ENCODE measurements around the gene ZFP64. TPM values are rescaled to one million over a fixed set of nuclear protein-coding genes. Genes with fewer than 3 reads are reported as not detected.
"Not testable (repeated sequence)": the region's sequence is repeated elsewhere in the genome, so short reads cannot be mapped to it uniquely, and the experiment has no call there.

Gene ZFP64
- total RNA-seq, result 17.0 TPM

DNA sequence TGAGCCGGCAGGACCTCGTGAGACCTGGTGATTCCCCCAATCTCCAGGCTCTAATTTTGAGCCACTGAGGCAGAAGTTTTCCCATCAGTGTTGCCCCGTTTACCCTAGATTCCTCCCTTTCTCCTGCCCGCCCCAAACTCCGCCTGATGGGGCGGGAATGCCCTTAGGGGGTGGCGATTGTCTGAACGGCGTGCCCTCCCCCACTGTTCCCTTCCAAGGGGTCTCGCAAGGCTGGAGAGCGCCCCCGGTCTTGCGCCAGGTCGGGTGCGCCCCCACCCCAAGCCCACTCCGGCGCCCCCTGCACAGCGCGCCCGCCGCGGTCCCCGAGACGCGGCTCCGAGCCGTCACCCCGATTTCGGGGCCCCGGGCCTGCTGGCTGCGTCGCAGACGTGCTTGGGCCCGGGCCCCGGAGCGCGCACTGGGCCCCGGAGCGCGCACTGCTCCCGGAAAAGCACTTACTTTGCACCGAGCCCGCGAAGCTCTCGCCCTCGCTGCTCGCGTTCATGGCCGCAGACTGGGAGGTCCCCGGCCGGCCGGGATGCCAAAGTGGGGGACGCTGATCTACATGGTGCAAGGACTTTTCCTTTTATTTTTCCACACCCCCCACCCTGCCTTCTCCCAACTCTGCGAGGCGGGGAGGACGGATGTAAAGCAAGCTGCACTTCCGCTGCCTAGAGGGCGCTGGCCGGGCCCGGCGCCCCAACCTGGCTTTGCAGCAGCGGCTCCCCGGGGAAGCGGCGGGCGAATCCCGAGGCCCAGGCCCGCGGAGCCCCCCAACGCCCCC is at the start of gene ZFP64:
Gene ZFP64 (minus strand): TSS at position 648 of the 784 bp plus-strand sequence. CDS start 143 bp downstream, at position 505.
- intact Hi-C loops (cut with DNase I), result no loop called here
- ATAC-seq (peak; percentile 94), DNase-seq (ENCODE audit: low spot score) (peak; percentile 85)

- DNase-seq (ENCODE audit: low spot score) (no peak), ATAC-seq (no peak)
- intact Hi-C loops (cut with DNase I), result no loop called here
Measured at GRCh38 chr20:52240802-52241201, 49.2 kb upstream of the ZFP64 start.

DNA sequence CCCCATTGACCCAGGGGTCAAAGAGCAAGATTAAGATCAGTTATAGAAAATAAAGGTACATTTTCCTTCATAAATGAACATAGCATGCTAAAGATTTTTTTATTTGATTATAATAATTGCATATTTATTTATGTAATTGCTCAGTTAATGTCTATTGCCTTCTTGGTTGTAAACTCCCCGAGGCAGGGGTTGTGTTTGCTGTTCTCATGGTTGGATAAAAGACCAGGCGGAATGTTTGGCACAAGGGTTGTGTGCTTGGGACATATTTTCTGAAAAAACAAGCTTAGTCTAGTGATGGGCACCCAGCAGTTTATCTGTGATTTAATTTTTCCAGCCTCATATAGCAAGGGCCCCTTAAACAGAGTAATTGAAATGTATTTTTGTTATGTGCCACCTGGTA is 47.5 kb upstream of the ZFP64 start:
- no peak for ATAC-seq
- no peak for DNase-seq (ENCODE audit: low spot score)
- intact Hi-C loops (cut with DNase I), result no loop called here

GRCh38 chr20:52236292-52236691 is 44.7 kb upstream of the ZFP64 start:
- DNase-seq (ENCODE audit: low spot score) (no peak), ATAC-seq (no peak)
- intact Hi-C loops (cut with DNase I), result no loop called here

DNA sequence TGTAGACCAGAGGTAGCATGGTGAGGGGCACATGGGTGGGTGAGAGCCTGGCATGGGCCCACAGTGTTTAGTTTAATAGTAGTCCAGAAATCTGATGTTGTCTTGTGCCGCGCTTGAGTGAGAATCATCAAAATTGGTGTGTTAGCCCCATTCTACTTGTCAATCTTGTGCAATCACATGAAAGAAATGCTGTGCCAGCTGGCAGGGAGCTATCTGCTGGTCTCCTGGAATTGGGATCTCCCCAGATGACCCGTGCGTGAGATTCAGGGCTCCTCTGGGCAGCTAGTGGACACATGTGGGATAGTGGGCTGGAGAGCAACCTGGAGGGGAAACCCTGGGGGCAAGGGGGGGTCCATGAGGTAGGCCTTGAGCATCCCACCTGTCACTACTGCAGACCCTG is 43.5 kb upstream of the ZFP64 start:
- intact Hi-C loops (cut with DNase I), result no loop called here
- no peak for ATAC-seq
- DNase-seq (ENCODE audit: low spot score), result no peak

- intact Hi-C loops (cut with DNase I), result no loop called here
- ATAC-seq (no peak), DNase-seq (ENCODE audit: low spot score) (no peak)
Measured at GRCh38 chr20:52234302-52235045, 42.9 kb upstream of the ZFP64 start.

GRCh38 chr20:52231230-52231746 is 39.7 kb upstream of the ZFP64 start:
- ATAC-seq (no peak), DNase-seq (ENCODE audit: low spot score) (no peak)
- intact Hi-C loops (cut with DNase I), result no loop called here

- intact Hi-C loops (cut with DNase I), result no loop called here
- no peak for DNase-seq (ENCODE audit: low spot score)
- no peak for ATAC-seq
Measured at GRCh38 chr20:52230409-52230808, 38.8 kb upstream of the ZFP64 start.

GRCh38 chr20:52229346-52229745 is 37.8 kb upstream of the ZFP64 start:
- DNase-seq (ENCODE audit: low spot score); intact Hi-C loops (cut with DNase I); ATAC-seq: not testable (repeated sequence)

DNA sequence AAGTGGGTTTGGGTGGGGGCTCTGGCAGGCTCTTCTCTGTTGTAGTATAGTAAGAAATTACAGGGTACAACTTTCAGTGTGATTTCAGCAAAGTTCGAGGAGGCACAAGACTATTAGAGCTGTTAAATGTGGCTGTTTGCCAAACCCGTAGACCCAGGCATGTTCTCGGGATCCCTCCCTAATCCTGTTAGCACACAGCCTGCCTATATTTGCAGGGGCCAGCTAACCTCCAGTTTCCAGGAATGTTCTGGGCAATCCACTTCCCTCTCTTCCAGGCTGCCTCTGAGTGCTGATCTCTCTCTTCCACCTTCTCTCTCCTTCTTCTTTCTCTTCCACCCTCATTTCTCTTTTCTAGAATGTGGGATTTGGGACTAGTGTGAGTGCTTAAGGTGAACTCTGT is 34.8 kb upstream of the ZFP64 start:
- intact Hi-C loops (cut with DNase I), result no loop called here
- DNase-seq (ENCODE audit: low spot score) (no peak), ATAC-seq (no peak)

DNA sequence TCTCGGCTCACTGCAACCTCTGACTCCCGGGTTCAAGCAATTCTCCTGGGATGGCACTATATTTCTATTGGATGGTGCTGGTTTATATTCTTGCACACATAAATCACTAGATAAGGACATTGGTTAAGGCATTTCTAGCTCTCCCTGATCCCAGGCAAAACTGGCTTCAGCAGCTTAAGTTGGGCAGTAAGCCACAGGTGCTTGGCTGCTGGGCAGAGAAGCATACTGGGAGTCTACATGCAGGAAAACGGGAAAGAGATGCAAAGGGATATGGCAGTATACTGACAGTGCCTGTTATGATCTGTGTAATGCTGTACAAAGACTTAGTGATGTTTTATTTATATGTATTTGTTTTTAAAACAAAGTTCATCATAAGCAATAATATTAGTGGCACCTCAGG is 33.3 kb upstream of the ZFP64 start:
- intact Hi-C loops (cut with DNase I), result no loop called here
- no peak for ATAC-seq
- DNase-seq (ENCODE audit: low spot score), result no peak

DNA sequence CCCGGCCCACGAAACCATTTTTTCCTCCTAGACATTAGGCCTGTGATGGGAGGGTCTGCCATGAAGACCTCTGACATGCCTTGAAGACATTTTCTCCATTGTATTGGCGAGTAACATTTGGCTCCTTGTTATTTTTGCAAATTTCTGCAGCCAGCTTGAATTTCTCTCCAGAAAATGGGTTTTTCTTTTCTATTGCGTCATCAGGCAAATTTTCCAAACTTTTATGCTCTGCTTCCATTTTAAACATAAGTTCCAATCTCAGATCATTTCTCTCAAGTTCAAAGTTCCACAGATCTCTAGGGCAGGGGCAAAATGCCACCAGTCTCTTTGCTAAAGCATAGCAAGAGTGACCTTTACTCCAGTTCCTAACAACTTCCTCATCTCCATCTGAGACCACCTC is 29.8 kb upstream of the ZFP64 start:
- intact Hi-C loops (cut with DNase I); DNase-seq (ENCODE audit: low spot score); ATAC-seq: not testable (repeated sequence)

GRCh38 chr20:52220891-52221290 is 29.3 kb upstream of the ZFP64 start:
- intact Hi-C loops (cut with DNase I); DNase-seq (ENCODE audit: low spot score); ATAC-seq: not testable (repeated sequence)

DNA sequence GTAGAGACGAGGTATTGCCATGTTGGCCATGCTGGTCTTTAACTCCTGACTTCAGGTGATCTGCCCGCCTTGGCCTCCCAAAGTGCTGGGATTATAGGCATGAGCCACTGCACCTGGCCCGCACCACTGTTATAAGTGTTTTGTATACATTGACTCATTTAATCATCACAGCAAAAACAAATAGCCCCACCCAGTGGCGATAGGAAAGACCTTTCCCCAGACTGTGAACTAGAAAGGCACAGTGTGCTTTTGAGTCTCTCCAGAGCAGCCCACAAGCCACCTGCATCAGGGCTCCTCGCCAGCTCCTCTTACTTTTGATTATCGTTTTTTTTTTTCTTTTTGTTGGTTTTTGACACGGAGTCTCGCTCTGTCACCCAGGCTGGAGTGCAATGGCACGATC is 27.9 kb upstream of the ZFP64 start:
- intact Hi-C loops (cut with DNase I), result no loop called here
- no peak for DNase-seq (ENCODE audit: low spot score)
- no peak for ATAC-seq

GRCh38 chr20:52217689-52218395 is 26.3 kb upstream of the ZFP64 start:
- intact Hi-C loops (cut with DNase I), result no loop called here
- ATAC-seq, result no peak
- DNase-seq (ENCODE audit: low spot score), result no peak

DNA sequence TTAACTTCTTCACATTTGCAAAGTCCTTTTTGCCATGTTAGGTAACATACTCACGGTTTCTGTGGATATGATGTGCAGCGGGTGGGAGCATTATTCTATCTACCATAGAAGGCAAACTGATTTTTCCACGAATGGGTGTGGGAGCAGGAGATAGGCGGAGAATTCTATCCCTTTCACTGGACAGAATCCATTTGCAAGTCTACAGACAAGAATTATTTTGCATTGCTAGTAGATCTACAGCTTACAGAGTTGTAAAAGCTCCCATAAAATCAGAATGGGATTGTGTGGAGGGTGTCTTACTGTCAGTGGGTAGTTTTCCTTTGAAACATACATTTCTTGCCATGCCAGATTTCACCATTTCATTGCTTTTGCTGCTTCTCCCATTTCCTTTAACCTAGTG is 22.4 kb upstream of the ZFP64 start:
- no peak for DNase-seq (ENCODE audit: low spot score)
- ATAC-seq, result no peak
- intact Hi-C loops (cut with DNase I), result no loop called here

DNA sequence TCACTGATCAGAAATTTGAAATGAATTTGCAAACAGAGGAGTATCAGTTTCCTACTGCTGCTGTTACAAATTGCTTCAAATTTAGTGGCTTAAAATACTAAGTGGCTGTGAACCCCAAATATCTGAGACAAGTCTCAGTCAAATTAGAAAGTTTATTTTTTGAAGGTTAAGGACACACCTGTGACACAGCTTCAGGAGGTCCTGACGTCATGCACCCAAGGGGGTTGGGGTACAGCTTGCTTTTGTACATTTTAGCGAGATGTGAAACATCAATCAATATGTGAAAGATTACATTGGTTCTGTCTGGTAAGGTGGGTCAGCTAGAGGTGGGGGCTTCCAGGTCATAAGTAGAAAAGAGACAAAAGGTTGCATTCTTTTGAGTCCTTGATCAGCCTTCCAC is 21.4 kb upstream of the ZFP64 start:
- no peak for DNase-seq (ENCODE audit: low spot score)
- ATAC-seq, result no peak
- intact Hi-C loops (cut with DNase I), result no loop called here

DNA sequence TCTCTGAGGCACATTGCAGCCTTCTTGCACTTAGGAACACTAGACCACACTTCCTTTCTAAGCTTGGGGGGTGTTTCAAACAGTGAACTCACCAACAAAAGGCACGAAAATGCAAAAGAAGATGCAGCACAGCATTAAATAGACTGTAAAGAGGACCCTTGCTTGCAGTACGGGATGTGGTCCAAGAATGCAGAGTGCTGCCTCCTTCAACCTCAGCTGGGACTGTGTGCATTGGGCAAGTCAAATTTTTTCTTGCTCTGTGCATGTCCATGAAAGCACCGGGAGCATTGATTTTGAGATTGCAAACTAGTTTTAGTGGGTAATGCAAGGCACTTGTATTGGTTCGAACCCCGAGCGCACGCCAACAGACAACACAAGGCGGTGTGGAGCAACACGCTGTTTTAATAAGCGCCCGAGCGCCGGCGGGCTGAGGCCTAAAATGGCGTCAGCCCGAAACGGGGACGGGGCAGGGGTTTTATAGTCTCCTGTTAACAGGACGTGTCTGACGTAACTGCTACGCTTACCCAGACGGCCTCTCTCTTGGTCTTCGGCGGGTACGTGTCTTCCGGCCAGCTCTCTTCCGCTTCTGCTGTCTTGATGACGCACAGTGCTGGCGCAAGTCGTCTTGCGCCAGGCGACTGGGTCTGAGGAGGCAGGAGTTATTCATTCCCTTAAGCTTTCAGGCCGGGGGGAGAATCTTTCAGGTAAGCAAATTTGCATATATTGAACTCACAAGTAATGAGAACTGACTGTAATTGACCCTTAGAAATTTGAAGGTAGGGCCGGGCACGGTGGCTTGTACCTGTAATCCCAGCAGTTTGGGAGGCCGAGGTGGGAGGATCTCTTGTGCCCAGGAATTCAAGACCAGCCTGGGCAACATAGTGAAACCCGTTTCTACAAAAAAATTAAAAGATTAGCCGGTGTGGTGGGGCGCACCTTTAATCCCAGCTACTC is 18.7 kb upstream of the ZFP64 start:
- intact Hi-C loops (cut with DNase I), result no loop called here
- ATAC-seq (no peak), DNase-seq (ENCODE audit: low spot score) (no peak)

DNA sequence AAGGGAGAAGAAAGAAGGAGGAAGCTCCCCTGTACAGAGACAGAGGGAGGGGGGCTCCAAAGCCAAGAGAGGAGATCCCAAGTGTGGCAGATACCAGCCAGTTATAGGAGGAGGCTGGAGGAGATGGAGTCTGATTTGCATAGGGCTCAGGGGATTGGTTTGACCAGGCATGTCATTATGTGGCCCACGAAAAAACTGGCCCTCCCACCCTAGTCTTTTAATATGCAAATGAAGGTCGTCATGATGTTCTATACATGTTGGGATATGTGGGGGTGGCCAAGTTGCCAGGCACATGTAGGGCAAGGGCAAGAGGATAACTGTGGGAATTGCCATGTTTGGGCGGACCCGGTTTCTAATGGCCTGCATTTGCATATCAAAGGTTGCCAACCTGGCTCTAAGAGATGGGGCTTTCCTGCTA is 17.6 kb upstream of the ZFP64 start:
- DNase-seq (ENCODE audit: low spot score) (no peak), ATAC-seq (no peak)
- intact Hi-C loops (cut with DNase I), result no loop called here

Data from sciatic nerve (tissue), 2 donors.